ENCODE data around the gene GAL3ST1.
"Not testable (repeated sequence)": the region's sequence is repeated elsewhere in the genome, so short reads cannot be mapped to it uniquely, and the experiment has no call there.

GAL3ST1 gene

GRCh38 chr22:30596199-30596598 is 21.7 kb upstream of the GAL3ST1 start:
- no peak for DNase-seq (ENCODE audit: low read depth)

GRCh38 chr22:30592360-30592713 is 17.9 kb upstream of the GAL3ST1 start:
- not testable (repeated sequence) for DNase-seq (ENCODE audit: low read depth)

DNA sequence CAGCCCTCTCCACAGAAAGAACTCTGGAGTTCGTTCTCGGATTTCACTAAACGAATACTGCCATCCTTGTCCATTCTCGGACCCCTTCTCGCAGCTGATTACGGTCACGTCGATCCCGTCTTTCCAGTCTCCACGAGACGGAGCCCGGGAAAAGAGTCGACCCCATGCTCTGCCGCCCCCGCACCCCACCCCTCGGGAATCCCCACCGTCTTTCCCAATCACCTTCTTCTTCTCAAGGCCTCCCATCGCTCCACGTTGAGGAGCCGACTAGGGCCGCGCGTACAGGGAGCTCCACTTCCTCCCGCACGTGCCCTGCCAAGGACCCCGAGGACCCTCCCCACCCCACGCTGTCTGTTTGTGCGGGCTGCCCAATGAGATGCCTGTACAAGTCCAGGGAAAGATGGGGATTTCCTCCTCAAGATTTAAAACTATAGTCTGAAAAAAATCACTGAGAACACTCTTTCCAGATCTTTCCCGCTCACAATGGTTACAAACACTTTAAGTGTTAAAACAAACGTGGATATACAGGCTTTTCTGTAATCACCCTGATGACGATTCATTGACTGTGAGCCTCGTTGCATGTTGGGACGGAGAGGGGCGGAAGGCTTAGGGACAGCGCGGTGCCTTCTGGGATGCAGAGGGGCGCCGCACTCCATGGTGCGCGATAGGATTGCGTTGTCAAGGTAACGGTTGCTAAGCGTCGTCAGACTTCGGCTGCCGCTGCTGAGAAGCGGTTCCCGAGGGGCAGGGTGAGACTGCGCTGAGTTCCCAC is 17.3 kb upstream of the GAL3ST1 start, which contains the start of gene PES1:
TSS of gene PES1 (minus strand) at position 323 of the 772 bp plus-strand sequence. CDS start at position 246, 77 bp downstream.
- peak; percentile 88 for DNase-seq (ENCODE audit: low read depth)

- no peak for DNase-seq (ENCODE audit: low read depth)
These were observed 16.7 kb upstream of the GAL3ST1 start for GRCh38 chr22:30591191-30591587.

DNA sequence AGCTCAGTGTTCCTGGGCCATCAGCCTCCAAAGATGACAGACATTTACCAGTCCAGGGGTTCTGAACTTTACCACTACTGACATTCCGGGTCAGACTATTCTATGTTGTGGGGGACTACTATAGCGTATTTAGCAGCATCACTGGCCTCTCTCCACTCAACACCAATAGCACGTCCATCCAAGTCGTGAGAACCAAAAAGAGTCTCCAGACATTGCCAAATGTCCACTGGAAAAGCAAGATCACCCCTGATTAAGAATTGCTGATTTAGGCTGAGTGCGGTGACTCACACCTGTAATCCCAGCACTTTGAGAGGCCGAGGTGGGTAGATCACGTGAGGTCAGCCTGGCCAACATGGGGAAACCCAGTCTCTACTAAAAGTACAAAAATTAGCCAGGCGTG is 11.9 kb upstream of the GAL3ST1 start:
- no peak for DNase-seq (ENCODE audit: low read depth)

DNA sequence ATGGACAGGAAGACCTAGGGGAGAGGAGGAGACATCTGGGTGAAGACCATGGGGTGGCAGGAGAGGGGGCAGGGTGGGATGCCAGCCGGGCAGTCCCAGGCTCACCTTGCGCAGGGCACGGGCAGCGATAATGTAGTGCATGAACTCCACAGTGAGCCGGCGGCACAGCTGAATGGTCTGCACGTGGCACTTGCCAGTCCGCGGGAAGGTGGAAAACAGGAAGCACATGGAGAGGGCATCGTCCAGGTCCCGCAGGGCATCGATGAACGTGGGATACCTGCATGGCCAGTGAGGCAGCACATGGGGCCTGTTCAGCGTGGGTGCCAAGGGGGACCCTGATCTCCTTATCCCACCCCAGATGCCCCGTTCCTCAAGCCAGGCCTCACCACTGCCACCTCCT is 10.0 kb upstream of the GAL3ST1 start:
- DNase-seq (ENCODE audit: low read depth) = no peak

- DNase-seq (ENCODE audit: low read depth) = no peak
These were observed 8.5 kb upstream of the GAL3ST1 start for GRCh38 chr22:30582788-30583545.

DNA sequence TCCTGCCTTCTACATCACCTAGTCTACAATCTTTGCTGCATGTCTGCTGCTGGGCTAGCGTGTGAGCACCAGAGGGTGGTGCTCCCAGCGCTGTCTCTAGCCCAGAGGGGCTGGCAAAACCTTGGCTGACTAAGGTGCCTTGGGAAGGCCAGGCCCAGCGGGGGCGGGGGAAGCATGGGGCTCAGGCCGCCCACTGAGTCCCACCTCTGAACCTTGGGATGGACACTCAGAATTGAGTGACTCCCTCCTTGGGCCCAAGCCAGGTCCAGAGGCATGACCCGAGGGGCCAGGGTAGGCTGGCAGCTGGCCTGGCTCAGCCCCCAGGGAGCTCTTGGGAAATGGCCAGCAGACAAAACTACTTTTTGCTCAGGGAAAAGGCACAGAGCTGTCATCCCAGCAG is 7.6 kb upstream of the GAL3ST1 start:
- no peak for DNase-seq (ENCODE audit: low read depth)

- no peak for DNase-seq (ENCODE audit: low read depth)
These were observed 6.4 kb upstream of the GAL3ST1 start for GRCh38 chr22:30580896-30581295.

- no peak for DNase-seq (ENCODE audit: low read depth)
These were observed 4.0 kb upstream of the GAL3ST1 start for GRCh38 chr22:30578481-30578880.

DNA sequence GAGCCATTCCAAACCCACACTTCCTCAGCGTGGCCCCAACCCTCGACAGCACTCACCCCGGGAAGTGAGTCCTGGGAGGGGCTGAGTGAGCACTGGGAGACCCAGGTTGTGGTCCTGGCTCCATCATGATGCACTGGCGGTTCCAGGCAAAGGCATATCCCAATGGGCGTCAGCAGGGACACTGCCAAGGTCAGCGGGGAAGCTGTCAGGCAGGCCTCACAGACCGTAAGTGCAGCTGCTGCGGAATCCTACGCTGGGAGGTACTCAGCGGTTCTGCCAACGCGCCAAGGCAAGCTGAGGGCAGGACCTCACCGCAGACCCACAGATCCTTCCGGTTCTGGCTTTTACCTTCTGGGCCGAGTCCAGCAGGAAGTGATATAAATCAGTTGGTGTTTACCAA is 1.4 kb upstream of the GAL3ST1 start:
- no peak for DNase-seq (ENCODE audit: low read depth)

GRCh38 chr22:30574997-30575671 is 669 bp upstream of the GAL3ST1 start:
- DNase-seq (ENCODE audit: low read depth) = no peak

DNA sequence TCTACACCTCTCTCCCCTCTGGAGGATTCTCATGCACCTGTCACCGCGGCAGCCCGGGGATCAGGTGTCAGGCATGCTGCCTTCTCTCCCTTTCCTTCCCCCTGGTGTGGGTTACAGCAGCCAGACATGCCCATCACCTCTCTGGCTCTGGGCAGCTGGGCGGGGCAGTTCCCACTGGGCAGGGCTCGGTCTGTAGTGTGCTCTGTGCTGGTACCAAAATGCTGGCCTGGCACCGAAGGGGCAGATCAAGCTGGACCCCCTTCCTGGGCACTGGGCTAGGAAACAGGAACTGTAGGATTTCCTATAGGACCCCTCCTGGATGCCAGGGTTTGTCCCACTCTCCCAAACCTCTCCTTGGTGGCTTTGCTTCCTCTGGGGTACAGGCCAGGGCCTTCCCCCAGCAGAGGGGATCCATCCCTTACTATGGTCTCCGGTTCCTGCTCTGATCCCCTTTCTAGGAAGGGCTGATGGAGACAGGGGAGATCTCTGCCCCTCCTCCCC is 821 bp downstream of the GAL3ST1 start:
- DNase-seq (ENCODE audit: low read depth) = no peak

DNA sequence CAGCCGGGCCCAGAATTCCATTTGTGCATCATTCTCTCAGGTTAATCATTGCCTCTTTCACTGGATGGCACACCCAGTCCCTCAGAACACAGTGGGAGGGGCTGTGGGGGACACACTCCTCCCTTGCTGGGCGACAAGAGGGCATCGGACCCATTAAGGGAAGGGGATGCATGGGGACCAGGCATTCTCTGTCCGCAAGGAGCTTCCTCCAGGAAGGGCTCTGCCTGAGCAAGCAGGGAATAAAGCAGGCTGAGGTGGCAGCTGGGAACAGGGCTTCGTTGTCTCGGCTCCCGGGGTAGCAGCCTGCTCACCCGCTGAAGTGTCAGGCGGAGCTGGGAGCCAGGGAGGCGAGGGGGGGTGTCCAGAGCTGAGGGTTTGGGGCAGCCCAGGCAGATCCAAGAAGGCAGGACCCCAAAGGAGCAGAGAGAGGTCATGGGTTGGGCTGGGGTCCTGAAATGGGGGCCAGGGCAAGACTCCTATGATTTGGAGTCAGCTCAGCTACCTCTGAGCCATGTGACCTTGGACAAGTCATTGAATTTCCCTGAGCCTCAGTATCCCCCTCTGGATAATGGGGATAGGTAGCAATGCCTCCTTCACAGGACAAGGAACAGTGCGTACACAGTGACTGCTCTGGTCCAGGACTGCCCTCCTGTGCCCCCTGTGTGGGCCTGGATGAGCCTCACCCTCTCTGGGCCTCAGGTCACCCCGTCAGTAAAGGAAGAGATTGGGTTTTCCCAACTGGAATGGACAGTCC is 1.4 kb downstream of the GAL3ST1 start:
- no peak for DNase-seq (ENCODE audit: low read depth)

DNA sequence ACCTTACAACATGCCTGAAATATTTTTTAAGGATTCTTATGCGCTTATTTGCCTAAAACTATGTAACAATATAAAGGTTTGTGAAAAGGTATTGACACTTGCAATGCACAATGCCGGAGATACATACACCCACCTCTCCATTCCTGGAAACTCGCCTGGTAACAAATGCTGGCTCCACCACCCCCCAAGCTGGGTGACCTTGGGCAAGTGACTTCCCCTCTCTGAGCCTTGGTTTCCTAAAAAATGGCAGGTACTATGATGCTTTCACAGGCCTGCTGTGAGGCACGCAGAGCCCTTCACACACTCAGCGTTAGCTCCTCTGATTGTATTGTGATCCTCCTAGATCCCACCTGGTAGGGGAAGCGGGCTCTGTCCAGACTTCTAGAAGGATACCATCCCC is 2.3 kb downstream of the GAL3ST1 start:
- no peak for DNase-seq (ENCODE audit: low read depth)

DNA sequence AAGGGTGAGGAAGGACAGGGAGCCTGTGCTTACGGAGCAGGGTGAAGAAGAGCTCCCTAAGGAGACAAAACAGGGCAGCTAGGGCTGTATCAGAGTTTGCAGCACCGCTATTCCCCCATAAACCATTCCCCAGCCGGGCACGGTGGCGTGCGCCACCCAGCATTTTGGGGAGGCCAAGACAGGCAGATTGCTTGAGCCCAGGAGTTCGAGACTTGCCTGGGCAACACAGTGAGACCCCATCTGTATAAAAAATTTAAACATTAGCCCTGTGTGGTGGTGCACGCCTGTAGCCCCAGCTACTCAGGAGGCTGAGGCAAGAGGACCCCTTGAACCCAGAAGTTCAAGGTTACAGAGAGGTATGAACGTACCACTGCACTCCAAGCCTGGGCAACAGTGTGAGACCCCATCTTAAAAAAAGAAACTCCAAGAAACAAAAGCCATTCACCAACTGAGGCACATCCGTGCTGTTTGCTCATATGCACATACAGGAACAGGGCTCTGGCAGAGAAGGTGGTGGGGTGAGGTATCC is 4.7 kb downstream of the GAL3ST1 start:
- DNase-seq (ENCODE audit: low read depth) = no peak

DNA sequence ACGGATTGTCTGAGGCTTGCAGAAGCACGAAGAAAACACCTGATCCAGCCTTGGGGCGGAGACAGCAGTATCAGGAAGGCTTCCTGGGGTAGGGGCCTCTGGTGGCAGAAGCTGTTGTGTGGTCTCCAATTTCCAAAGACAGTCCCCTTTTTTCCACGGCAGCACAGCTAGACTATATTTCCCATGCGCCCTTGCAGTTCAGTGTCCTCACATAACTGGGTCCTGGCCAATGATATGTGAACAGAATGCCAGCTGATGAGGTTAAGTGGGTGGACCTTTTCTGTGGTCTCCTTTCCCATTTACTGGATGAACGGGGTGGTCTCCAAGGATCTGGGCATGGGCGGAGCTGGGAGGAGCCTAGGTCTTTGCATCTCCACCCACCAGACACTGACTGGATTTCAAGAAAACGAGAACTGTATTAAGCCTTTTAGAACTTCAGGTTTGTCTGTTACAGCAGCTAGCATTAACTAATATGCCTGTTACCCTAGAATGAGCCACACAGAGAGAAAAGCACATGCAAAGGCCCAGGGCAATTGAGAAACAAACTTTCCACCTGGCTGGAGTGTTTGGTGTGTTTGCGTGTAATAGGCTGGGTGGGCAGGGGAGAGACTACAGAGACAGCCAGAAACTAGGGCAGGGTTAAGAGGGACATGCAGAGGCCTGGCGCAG is 6.2 kb downstream of the GAL3ST1 start:
- DNase-seq (ENCODE audit: low read depth) = no peak

GRCh38 chr22:30567277-30567676 is 7.2 kb downstream of the GAL3ST1 start:
- not testable (repeated sequence) for DNase-seq (ENCODE audit: low read depth)

DNA sequence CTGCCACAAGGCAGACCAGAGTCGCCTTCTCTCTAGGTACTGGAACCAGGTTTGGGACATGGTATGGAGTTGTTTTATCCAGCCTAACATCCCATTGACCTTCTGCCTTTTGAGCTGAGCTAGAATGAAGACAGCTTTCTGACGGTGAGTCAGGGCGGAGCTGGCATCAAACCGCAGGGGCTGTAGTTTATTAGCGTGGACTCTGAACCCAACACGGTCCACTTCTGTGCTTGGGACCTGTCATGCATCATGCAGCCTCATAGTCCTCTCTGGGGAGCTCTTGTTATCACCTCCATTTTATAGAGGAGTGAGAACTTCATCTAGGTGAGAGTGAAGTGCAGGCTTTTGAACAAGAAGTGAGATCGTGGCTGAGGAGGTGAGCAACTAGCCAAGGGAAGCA is 8.3 kb downstream of the GAL3ST1 start:
- no peak for DNase-seq (ENCODE audit: low read depth)

DNA sequence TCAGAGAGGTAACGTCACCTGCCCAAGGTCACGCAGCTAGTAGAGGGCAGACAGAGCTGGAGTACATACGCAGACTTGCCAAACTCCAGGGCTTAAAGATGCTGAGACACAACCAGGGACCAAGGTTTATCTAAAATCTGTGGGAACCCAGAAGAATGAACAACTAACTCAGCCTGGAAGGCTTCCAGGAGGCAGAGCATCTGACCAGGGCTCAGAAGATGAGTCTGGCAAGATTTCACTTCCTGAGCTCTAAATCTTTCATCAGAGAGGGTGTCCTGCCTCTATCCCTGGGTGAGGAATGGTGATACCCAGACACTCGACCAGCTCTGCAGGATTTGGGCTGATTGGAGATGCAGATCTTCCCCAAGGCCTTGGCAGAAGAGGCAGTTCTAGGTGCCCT is 9.1 kb downstream of the GAL3ST1 start:
- DNase-seq (ENCODE audit: low read depth) = no peak

- no peak for DNase-seq (ENCODE audit: low read depth)
These were observed 9.7 kb downstream of the GAL3ST1 start for GRCh38 chr22:30564761-30565119.
